Femur (tissue), 1 donor: ENCODE measurements around the gene CALB2.

ENCODE experiments used
- DNase-seq: peaks from one replicate; pipeline ENCODE4 v3.0.0-alpha.2; 2017

CALB2 gene

GRCh38 chr16:71429581-71429980 lies 71.1 kb downstream of the CALB2 start:
- DNase-seq = no peak

GRCh38 chr16:71430744-71431143 lies 72.2 kb downstream of the CALB2 start:
- no peak for DNase-seq

GRCh38 chr16:71431176-71431575 lies 72.7 kb downstream of the CALB2 start:
- DNase-seq = no peak

GRCh38 chr16:71431991-71432390 lies 73.5 kb downstream of the CALB2 start:
- DNase-seq = no peak

GRCh38 chr16:71432906-71433305 lies 74.4 kb downstream of the CALB2 start:
- DNase-seq = no peak

GRCh38 chr16:71436473-71436872 lies 78.0 kb downstream of the CALB2 start:
- no peak for DNase-seq

- DNase-seq = no peak
Measured at GRCh38 chr16:71439523-71439922, 81.0 kb downstream of the CALB2 start.
